HCT116 (cell line): Measurements from ENCODE around the gene MPZL2. TPM values are rescaled to one million over a fixed set of nuclear protein-coding genes. Genes with fewer than 3 reads are reported as not detected.

Source experiments
- ATAC-seq: fragments of 200-7000 bp; cut with Tn5 transposase; 2 replicates; pipeline ENCODE4 v1.9.1; 2020; ENCODE audit warnings: mild to moderate bottlenecking, moderate library complexity
- BruUV-seq: library from RNA; stranded (reverse); fragments of 400-500 nt; replicated peaks from 2 replicates; lab custom pipeline; 2021; lab: Mats Ljungman, UMichigan
- CTCF ChIA-PET: fragments of 300-600 bp; sonication (Branson Sonifier 250); formaldehyde crosslinking; loops from one replicate; lab custom pipeline; 2021; ENCODE audit warnings: antibody characterized with exemption; lab: Charles Lee
- POLR2A ChIA-PET: fragments of 300-600, 350-600 bp; sonication (Branson Sonifier 250); formaldehyde crosslinking; loops from one replicate; lab custom pipeline; 2021; ENCODE audit warnings: antibody characterized with exemption; lab: Charles Lee
- RAD21 ChIA-PET, 2 experiments: fragments of 300-600 bp; sonication (Branson Sonifier 250); formaldehyde crosslinking; loops; one replicate each; lab custom pipeline; 2023; ENCODE audit warnings: low total read pairs in 2 of 2; ENCODE audit not compliant: uncharacterized antibody in 2 of 2, unreplicated experiment in 2 of 2, low non-redundant PET in 1 of 2; lab: Charles Lee
- DNase-seq: peaks from one replicate; pipeline ENCODE4 v3.0.0-alpha.2; 2010; ENCODE audit warnings: low read depth, low spot score
- H2AFZ ChIP-seq: fragments of 200-600 bp; shearing (Covaris generic), sonication (generic); 2 replicates; pipeline ENCODE4 v1.6.1; 2017; ENCODE audit warnings: low read depth, mixed run types, mixed read lengths, antibody characterized with exemption, low read length; ENCODE audit not compliant: poor library complexity, severe bottlenecking
- H3K27ac ChIP-seq: 2 replicates; pipeline ENCODE4 v1.5.1; 2012; ENCODE audit warnings: low read depth, low read length
- H3K27me3 ChIP-seq: fragments of 200-600 bp; sonication (generic); 2 replicates; pipeline ENCODE4 v1.6.1; 2016; ENCODE audit warnings: mixed run types, low read length, mixed read lengths; ENCODE audit not compliant: insufficient read depth
- H3K36me3 ChIP-seq, 2 experiments: fragments of 200-500 bp in 1 of 2; fragments of 200-600 bp in 1 of 2; sonication (Bioruptor generic) in 1 of 2; sonication (generic) in 1 of 2; 2 replicates each; pipeline versions ENCODE4 v1.5.1 to v1.6.1; 2014 to 2016; ENCODE audit warnings: low read length in 2 of 2, inconsistent platforms in 1 of 2, mixed read lengths in 1 of 2, mixed run types in 1 of 2; ENCODE audit not compliant: insufficient read depth in 2 of 2, control insufficient read depth in 1 of 2
- H3K4me1 ChIP-seq, 2 experiments: fragments of 200-600 bp in 1 of 2; sonication (generic) in 1 of 2; 2 replicates each; pipeline versions ENCODE4 v1.5.1 to v1.6.1; 2012 to 2017; ENCODE audit warnings: low read length in 2 of 2, inconsistent platforms in 1 of 2, mild to moderate bottlenecking in 1 of 2, mixed read lengths in 1 of 2, mixed run types in 1 of 2, moderate library complexity in 1 of 2; ENCODE audit not compliant: insufficient read depth in 2 of 2, control insufficient read depth in 1 of 2
- H3K4me2 ChIP-seq: fragments of 200-600 bp; sonication (generic); 2 replicates; pipeline ENCODE4 v1.6.1; 2017; ENCODE audit warnings: mixed run types, low read length, mixed read lengths
- H3K4me3 ChIP-seq, 2 experiments: fragments of 200-600 bp in 1 of 2; sonication (generic) in 1 of 2; replicated peaks in 1 of 2; 2 replicates each; pipeline ENCODE4 v1.5.1; 2011 to 2016; ENCODE audit warnings: low read length in 2 of 2, control low read depth in 1 of 2, low read depth in 1 of 2, mild to moderate bottlenecking in 1 of 2, mixed read lengths in 1 of 2, mixed run types in 1 of 2
- H3K79me2 ChIP-seq: fragments of 200-600 bp; sonication (generic); 2 replicates; pipeline ENCODE4 v1.6.1; 2017; ENCODE audit warnings: mild to moderate bottlenecking, mixed run types, low read length, moderate library complexity, mixed read lengths; ENCODE audit not compliant: insufficient read depth
- H3K9ac ChIP-seq: fragments of 200-600 bp; sonication (generic); 2 replicates; pipeline ENCODE4 v1.6.1; 2016; ENCODE audit warnings: low read length, mixed read lengths
- H3K9me2 ChIP-seq: fragments of 200-600 bp; sonication (generic), shearing (Covaris generic); 2 replicates; pipeline ENCODE4 v1.6.1; 2017; ENCODE audit warnings: mixed run types, mild to moderate bottlenecking, moderate library complexity; ENCODE audit not compliant: insufficient read depth
- H3K9me3 ChIP-seq, 2 experiments: fragments of 200-500 bp in 1 of 2; fragments of 200-600 bp in 1 of 2; sonication (Bioruptor generic) in 1 of 2; sonication (generic) in 1 of 2; 2 replicates each; pipeline ENCODE4 v1.6.1; 2014 to 2017; ENCODE audit warnings: low read length in 2 of 2, mixed read lengths in 2 of 2, inconsistent platforms in 1 of 2, low read depth in 1 of 2, mild to moderate bottlenecking in 1 of 2, mixed run types in 1 of 2, moderate library complexity in 1 of 2; ENCODE audit not compliant: control insufficient read depth in 1 of 2, insufficient read depth in 1 of 2
- H4K20me1 ChIP-seq: fragments of 200-600 bp; sonication (generic), shearing (Covaris generic); 2 replicates; pipeline ENCODE4 v1.6.1; 2017; ENCODE audit warnings: mixed run types, mild to moderate bottlenecking, moderate library complexity; ENCODE audit not compliant: insufficient read depth
- CEBPB ChIP-seq: IDR thresholded peaks from 2 replicates; pipeline ENCODE4 v1.6.1; 2012; ENCODE audit warnings: low read depth
- EGR1 ChIP-seq: IDR thresholded peaks from 2 replicates; pipeline ENCODE4 v1.6.1; 2012; ENCODE audit warnings: low read depth
- ELF1 ChIP-seq: IDR thresholded peaks from 2 replicates; pipeline ENCODE4 v1.6.1; 2012; ENCODE audit warnings: low read depth, borderline replicate concordance
- FOSL1 ChIP-seq: IDR thresholded peaks from 2 replicates; pipeline ENCODE4 v1.6.1; 2012; ENCODE audit warnings: low read depth
- JUND ChIP-seq: IDR thresholded peaks from 2 replicates; pipeline ENCODE4 v1.6.1; 2012
- POLR2A ChIP-seq: IDR thresholded peaks from 2 replicates; pipeline ENCODE4 v1.7.0; 2011; ENCODE audit warnings: borderline replicate concordance; ENCODE audit not compliant: insufficient read depth, insufficient read length; ENCODE audit errors: extremely low read depth
- SIN3A ChIP-seq: IDR thresholded peaks from 2 replicates; pipeline ENCODE4 v1.6.1; 2012; ENCODE audit warnings: low read depth
- TCF7L2 ChIP-seq: IDR thresholded peaks from 2 replicates; pipeline ENCODE4 v1.7.0; 2011; ENCODE audit warnings: borderline replicate concordance, inconsistent platforms; ENCODE audit not compliant: insufficient read depth, insufficient read length; ENCODE audit errors: extremely low read depth
- ZFX ChIP-seq: fragments of 450-650 bp; IDR thresholded peaks from 2 replicates; pipeline ENCODE4 v1.6.1; 2017
- ZNF274 ChIP-seq: fragments of 200-500 bp; sonication (Bioruptor generic); IDR thresholded peaks from 2 replicates; pipeline ENCODE4 v1.6.1; 2014; ENCODE audit warnings: mild to moderate bottlenecking, low read depth, low read length, inconsistent platforms
- intact Hi-C: fragments of 100-400 bp; cut with micrococcal nuclease; formaldehyde crosslinking; loops from 2 replicates; pipeline ENCODE4 v1.10.0; 2022
- total RNA-seq: library from RNA; stranded (reverse); gene quantifications from one replicate; pipeline ENCODE4 v1.2.1, GENCODE V29; 2021; ENCODE audit not compliant: unreplicated experiment
- TF ChIP-seq, protein P1 (sequence below): IDR thresholded peaks from 2 replicates; pipeline ENCODE4 v1.6.1; 2011; ENCODE audit warnings: mild to moderate bottlenecking, low read length, moderate library complexity; ENCODE audit not compliant: insufficient replicate concordance; ENCODE audit errors: extremely low read depth
- TF ChIP-seq, protein P2 (sequence below): IDR thresholded peaks from 2 replicates; pipeline ENCODE4 v1.6.1; 2012; ENCODE audit warnings: low read depth

Gene MPZL2
- total RNA-seq, 1 experiment from 2014 or later: 16.8 TPM

DNA sequence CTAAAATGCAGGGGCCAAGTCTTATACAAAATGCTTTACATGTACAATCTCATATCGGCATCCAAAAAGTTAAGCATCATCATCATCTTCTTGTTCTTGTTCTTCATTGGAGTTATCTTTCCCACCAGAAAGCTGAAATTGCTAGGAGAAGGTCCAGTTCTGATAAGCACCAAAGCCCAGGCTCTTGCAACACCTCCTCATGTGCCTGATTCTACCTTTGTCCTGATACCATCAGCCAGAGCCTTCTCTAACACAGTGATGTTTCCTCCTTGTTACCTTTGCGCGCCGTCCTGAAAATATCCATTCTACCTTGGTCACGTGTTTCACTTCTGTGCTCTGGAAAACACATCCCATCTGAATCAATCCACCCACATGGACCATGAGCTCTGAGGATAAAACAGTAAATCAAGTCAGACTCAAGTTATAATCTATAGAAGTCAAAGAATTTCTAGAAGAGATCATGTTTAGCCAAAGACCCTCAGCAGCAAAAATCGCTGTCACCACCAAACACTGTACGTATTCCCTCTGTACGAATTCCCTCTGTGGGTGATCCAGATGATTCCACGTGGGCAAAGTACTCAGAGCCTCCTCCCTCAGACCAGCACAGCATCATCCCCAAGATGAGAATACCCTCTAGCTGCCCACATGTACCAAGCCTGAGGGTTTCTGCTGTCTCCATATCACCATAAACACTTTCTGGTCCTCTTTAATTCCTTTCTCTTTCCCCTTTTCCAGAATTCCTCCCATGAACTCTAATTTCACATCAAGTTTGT is 58.3 kb downstream of the MPZL2 start:
- intact Hi-C loops: no loop called here
- Histone ChIP-seq H3K4me1 (no peaks in the 10 kb centered on the region), H3K9me2 (no peaks in the 10 kb centered on the region), H4K20me1 (no peaks in the 10 kb centered on the region), H3K4me2 (no peak overlapping the region), H3K9me3 (no peaks in the 10 kb centered on the region), H3K79me2 (no peaks in the 10 kb centered on the region), H2AFZ (no peak overlapping the region), H3K9ac (no peak overlapping the region), H3K27ac (no peak overlapping the region), H3K36me3 (no peaks in the 10 kb centered on the region), H3K27me3 (no peaks in the 10 kb centered on the region), H3K4me3 (no peak overlapping the region)
- POLR2A ChIA-PET: no interaction called here
- DNase-seq (no peak), ATAC-seq (no peak)
- CTCF ChIA-PET: interaction anchor here (0.9 kb wide), 1 partner anchor 7 kb away, joined by 5 read pairs; no protein-coding TSS in a partner anchor
- RAD21 ChIA-PET: no interaction called here
- no TSS peak for BruUV-seq
- TF ChIP-seq EGR1: no peak
- TF ChIP-seq SIN3A: no peak
- TF ChIP-seq, protein P1, sequence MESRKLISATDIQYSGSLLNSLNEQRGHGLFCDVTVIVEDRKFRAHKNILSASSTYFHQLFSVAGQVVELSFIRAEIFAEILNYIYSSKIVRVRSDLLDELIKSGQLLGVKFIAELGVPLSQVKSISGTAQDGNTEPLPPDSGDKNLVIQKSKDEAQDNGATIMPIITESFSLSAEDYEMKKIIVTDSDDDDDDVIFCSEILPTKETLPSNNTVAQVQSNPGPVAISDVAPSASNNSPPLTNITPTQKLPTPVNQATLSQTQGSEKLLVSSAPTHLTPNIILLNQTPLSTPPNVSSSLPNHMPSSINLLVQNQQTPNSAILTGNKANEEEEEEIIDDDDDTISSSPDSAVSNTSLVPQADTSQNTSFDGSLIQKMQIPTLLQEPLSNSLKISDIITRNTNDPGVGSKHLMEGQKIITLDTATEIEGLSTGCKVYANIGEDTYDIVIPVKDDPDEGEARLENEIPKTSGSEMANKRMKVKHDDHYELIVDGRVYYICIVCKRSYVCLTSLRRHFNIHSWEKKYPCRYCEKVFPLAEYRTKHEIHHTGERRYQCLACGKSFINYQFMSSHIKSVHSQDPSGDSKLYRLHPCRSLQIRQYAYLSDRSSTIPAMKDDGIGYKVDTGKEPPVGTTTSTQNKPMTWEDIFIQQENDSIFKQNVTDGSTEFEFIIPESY: no peak
- no peak for TF ChIP-seq ZNF274
- no peak for TF ChIP-seq FOSL1
- TF ChIP-seq TCF7L2: no peak
- TF ChIP-seq ZFX: no peak
- no peak for TF ChIP-seq ELF1
- TF ChIP-seq JUND: no peak
- no peak for TF ChIP-seq POLR2A
- no peak for TF ChIP-seq CEBPB
- TF ChIP-seq, protein P2, sequence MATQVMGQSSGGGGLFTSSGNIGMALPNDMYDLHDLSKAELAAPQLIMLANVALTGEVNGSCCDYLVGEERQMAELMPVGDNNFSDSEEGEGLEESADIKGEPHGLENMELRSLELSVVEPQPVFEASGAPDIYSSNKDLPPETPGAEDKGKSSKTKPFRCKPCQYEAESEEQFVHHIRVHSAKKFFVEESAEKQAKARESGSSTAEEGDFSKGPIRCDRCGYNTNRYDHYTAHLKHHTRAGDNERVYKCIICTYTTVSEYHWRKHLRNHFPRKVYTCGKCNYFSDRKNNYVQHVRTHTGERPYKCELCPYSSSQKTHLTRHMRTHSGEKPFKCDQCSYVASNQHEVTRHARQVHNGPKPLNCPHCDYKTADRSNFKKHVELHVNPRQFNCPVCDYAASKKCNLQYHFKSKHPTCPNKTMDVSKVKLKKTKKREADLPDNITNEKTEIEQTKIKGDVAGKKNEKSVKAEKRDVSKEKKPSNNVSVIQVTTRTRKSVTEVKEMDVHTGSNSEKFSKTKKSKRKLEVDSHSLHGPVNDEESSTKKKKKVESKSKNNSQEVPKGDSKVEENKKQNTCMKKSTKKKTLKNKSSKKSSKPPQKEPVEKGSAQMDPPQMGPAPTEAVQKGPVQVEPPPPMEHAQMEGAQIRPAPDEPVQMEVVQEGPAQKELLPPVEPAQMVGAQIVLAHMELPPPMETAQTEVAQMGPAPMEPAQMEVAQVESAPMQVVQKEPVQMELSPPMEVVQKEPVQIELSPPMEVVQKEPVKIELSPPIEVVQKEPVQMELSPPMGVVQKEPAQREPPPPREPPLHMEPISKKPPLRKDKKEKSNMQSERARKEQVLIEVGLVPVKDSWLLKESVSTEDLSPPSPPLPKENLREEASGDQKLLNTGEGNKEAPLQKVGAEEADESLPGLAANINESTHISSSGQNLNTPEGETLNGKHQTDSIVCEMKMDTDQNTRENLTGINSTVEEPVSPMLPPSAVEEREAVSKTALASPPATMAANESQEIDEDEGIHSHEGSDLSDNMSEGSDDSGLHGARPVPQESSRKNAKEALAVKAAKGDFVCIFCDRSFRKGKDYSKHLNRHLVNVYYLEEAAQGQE: no peak
- TF ChIP-seq, all 23 proteins: peak for 0

Other genes with a start within 250 kb of the MPZL2 start
- 1.5 TPM for gene TMPRSS4, start 187.2 kb downstream of the MPZL2 start, total RNA-seq
- not detected for gene SMIM35, start 177.3 kb downstream of the MPZL2 start, total RNA-seq
- gene SCN4B, start 111.5 kb downstream of the MPZL2 start, total RNA-seq: 0.32 TPM
- not detected for gene SCN2B, start 87.7 kb downstream of the MPZL2 start, total RNA-seq
- 0.30 TPM for gene JAML, start 39.3 kb downstream of the MPZL2 start, total RNA-seq
- gene MPZL3, start 11.9 kb downstream of the MPZL2 start, total RNA-seq: 8.7 TPM
- gene CD3E, start 40.4 kb upstream of the MPZL2 start, total RNA-seq: 0.79 TPM
- 1.0 TPM for gene CD3D, start 78.4 kb upstream of the MPZL2 start, total RNA-seq
- gene CD3G, start 80.0 kb upstream of the MPZL2 start, total RNA-seq: 0.20 TPM
- gene UBE4A, start 95.3 kb upstream of the MPZL2 start, total RNA-seq: 49.9 TPM
- gene ATP5MG, start 137.3 kb upstream of the MPZL2 start, total RNA-seq: 205 TPM
- gene KMT2A, start 172.2 kb upstream of the MPZL2 start, total RNA-seq: 50.4 TPM